Measurements from ENCODE around the gene TECPR2.

DNA sequence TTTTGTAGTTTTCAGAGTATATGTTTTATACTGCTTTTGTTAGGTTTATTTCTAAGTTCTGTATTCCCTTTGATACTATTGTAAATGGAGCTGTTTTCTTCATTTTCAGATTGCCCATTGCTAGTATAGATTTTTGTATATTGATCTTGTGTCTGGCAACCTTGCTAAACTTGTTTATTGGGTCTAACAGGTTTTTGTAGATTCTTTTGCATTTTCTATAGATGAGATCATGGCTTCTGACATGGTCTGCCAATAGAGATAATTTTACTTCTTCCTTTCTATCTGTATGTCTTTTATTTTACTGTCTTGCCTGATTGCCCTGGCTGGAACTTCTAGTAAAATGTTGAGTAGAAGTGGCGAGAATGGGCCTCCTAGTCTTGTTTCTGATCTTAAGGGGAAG, 106.5 kb downstream of the TECPR2 start:
- TF ChIP-seq, protein P1, sequence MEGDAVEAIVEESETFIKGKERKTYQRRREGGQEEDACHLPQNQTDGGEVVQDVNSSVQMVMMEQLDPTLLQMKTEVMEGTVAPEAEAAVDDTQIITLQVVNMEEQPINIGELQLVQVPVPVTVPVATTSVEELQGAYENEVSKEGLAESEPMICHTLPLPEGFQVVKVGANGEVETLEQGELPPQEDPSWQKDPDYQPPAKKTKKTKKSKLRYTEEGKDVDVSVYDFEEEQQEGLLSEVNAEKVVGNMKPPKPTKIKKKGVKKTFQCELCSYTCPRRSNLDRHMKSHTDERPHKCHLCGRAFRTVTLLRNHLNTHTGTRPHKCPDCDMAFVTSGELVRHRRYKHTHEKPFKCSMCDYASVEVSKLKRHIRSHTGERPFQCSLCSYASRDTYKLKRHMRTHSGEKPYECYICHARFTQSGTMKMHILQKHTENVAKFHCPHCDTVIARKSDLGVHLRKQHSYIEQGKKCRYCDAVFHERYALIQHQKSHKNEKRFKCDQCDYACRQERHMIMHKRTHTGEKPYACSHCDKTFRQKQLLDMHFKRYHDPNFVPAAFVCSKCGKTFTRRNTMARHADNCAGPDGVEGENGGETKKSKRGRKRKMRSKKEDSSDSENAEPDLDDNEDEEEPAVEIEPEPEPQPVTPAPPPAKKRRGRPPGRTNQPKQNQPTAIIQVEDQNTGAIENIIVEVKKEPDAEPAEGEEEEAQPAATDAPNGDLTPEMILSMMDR (IDR thresholded peaks at IDR 0.05) = no peak
- TF ChIP-seq POLR2A (IDR thresholded peaks at IDR 0.05) = no peak

Measured in adrenal gland (tissue), 5 donors.